Stimulated activated naive CD8-positive, alpha-beta T cell treated with anti-CD3 and anti-CD28 coated beads, Interleukin-15, Interleukin-2, amounts not matched to agents 100 U/mL and 50 U/mL, for 24 hours (primary cell): ENCODE data around the gene PHACTR1.
"Not testable (repeated sequence)": the region's sequence is repeated elsewhere in the genome, so short reads cannot be mapped to it uniquely, and the experiment has no call there.

ENCODE experiments used
- ATAC-seq: fragments of 150-1000 bp; cut with Tn5 transposase; one replicate; pipeline ENCODE4 v1.10.0; 2021
- DNase-seq: peaks from one replicate; pipeline ENCODE4 v3.0.0; 2021

Gene PHACTR1

GRCh38 chr6:12903246-12903645 lies 186.7 kb downstream of the PHACTR1 start:
- DNase-seq: no peak
- ATAC-seq: no peak

- DNase-seq (no peak), ATAC-seq (no peak)
Measured at GRCh38 chr6:12909833-12910232, 193.3 kb downstream of the PHACTR1 start.

- no peak for ATAC-seq
- DNase-seq: no peak
Measured at GRCh38 chr6:12911427-12911826, 194.9 kb downstream of the PHACTR1 start.

GRCh38 chr6:12913201-12913600 lies 196.6 kb downstream of the PHACTR1 start:
- ATAC-seq (no peak), DNase-seq (no peak)

- no peak for ATAC-seq
- no peak for DNase-seq
Measured at GRCh38 chr6:12916006-12916405, 199.4 kb downstream of the PHACTR1 start.

- DNase-seq (no peak), ATAC-seq (no peak)
Measured at GRCh38 chr6:12916420-12917136, 200.0 kb downstream of the PHACTR1 start.

GRCh38 chr6:12921467-12921866 lies 204.9 kb downstream of the PHACTR1 start:
- no peak for ATAC-seq
- DNase-seq: no peak

- no peak for DNase-seq
- no peak for ATAC-seq
Measured at GRCh38 chr6:12923644-12924235, 207.2 kb downstream of the PHACTR1 start.

GRCh38 chr6:12924911-12925310 lies 208.3 kb downstream of the PHACTR1 start:
- ATAC-seq (no peak), DNase-seq (no peak)

- DNase-seq: no peak
- ATAC-seq: no peak
Measured at GRCh38 chr6:12927746-12928145, 211.2 kb downstream of the PHACTR1 start.

GRCh38 chr6:12929678-12930077 lies 213.1 kb downstream of the PHACTR1 start:
- DNase-seq: no peak
- ATAC-seq: no peak

- DNase-seq (no peak), ATAC-seq (no peak)
Measured at GRCh38 chr6:12931639-12932038, 215.1 kb downstream of the PHACTR1 start.

GRCh38 chr6:12935637-12936036 lies 219.1 kb downstream of the PHACTR1 start:
- no peak for ATAC-seq
- no peak for DNase-seq

- ATAC-seq: no peak
- no peak for DNase-seq
Measured at GRCh38 chr6:12937971-12938370, 221.4 kb downstream of the PHACTR1 start.

- ATAC-seq (no peak), DNase-seq (no peak)
Measured at GRCh38 chr6:12939314-12939713, 222.7 kb downstream of the PHACTR1 start.

- DNase-seq (no peak), ATAC-seq (no peak)
Measured at GRCh38 chr6:12941422-12941821, 224.9 kb downstream of the PHACTR1 start.

GRCh38 chr6:12943549-12943948 lies 227.0 kb downstream of the PHACTR1 start:
- ATAC-seq: no peak

GRCh38 chr6:12944001-12944400 lies 227.4 kb downstream of the PHACTR1 start:
- DNase-seq (no peak), ATAC-seq (no peak)

More at GRCh38 chr6:12943549-12943948, 227.0 kb downstream of the PHACTR1 start:
- no peak for DNase-seq

GRCh38 chr6:12944528-12944927 lies 228.0 kb downstream of the PHACTR1 start:
- not testable (repeated sequence) for DNase-seq, ATAC-seq

- ATAC-seq (no peak), DNase-seq (no peak)
Measured at GRCh38 chr6:12947151-12947871, 230.7 kb downstream of the PHACTR1 start.

GRCh38 chr6:12947967-12948366 lies 231.4 kb downstream of the PHACTR1 start:
- DNase-seq (no peak), ATAC-seq (no peak)

GRCh38 chr6:12950976-12951375 lies 234.4 kb downstream of the PHACTR1 start:
- DNase-seq (no peak), ATAC-seq (no peak)

GRCh38 chr6:12951415-12951814 lies 234.8 kb downstream of the PHACTR1 start:
- no peak for DNase-seq

More at GRCh38 chr6:12951415-12951814, 234.8 kb downstream of the PHACTR1 start:
- ATAC-seq: no peak
